Measurements from ENCODE around the gene TMEM18. TPM values are rescaled to one million over a fixed set of nuclear protein-coding genes. Genes with fewer than 3 reads are reported as not detected.

The TMEM18 gene
- total and polyA plus RNA-seq, 2 of the 13 experiments (the other 11 are each of a cell fraction or from before 2014, with no cell fraction given), result 45.9 to 49.4 TPM

DNA sequence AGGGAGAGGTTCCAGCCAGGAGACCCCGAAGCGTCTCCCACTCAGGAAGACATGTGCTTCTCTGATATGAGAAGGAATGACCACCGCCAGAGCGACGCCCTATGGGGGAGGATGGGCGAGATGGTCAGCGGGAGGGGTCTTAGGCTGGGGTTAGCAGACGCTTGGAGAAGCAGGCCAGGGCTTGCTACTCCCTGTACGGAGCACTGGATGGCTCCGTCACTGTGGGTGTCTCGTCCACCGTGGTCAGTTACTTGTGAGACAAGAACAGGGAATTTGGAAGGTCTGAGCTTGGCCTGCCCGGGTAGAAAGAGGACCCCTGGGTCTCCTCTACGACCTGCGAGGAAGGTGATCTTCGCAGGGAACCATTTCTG, 39.8 kb downstream of the TMEM18 start:
- Histone ChIP-seq H3K27me3 (ENCODE audit: control insufficient read depth in 1 of 2, insufficient read depth in 2 of 2, low read length in 2 of 2) (peaks cover 2 to 26% of the 10 kb centered on the region in 2 experiments; a peak in 3 of 5 replicates), H3K4me3 (replicated peaks in 1 of 3; ENCODE audit: insufficient read depth in 1 of 3, low read depth in 2 of 3, low read length in 3 of 3) (no peak overlapping the region), H3K36me3 (replicated peaks in 1 of 2; ENCODE audit: control insufficient read depth in 1 of 2, insufficient read depth in 2 of 2, low read length in 2 of 2) (no peaks in the 10 kb centered on the region), H3K4me1 (ENCODE audit: insufficient read depth, low read length) (no peaks in the 10 kb centered on the region), H3K27ac (ENCODE audit: extremely low read length, insufficient read depth, low read length) (no peak overlapping the region), H3K79me2 (ENCODE audit: insufficient read depth, low read length) (no peaks in the 10 kb centered on the region), H3K9ac (ENCODE audit: insufficient read depth, low read depth, low read length) (no peak overlapping the region), H3K4me2 (ENCODE audit: low read depth, low read length) (no peak overlapping the region), H3K9me3 (ENCODE audit: low read length) (no peaks in the 10 kb centered on the region), H4K20me1 (ENCODE audit: insufficient read depth, low read length) (no peaks in the 10 kb centered on the region), H2AFZ (ENCODE audit: low read length) (no peak overlapping the region)
- intact Hi-C loops (cut with micrococcal nuclease; ENCODE audit: unreplicated experiment) (loop anchor here (1.0 to 2.0 kb wide), 2 partner anchors 108 to 347 kb away; no protein-coding TSS in a partner anchor), in situ Hi-C loops (cut with HindIII; ENCODE audit: extremely low pct_ligation_motif_present, low pct_unique_long_range_greater_than_20kb) (loop anchor here (5.0 kb wide), 2 partner anchors 105 to 345 kb away; no protein-coding TSS in a partner anchor)
- WGBS (ENCODE audit: low lambda C conversion rate), result 39% methylated on average over 11 of the region's 16 CpGs
- no TSS peak for BruUV-seq (replicated peaks)
- DNase-seq (ENCODE audit: low spot score) (no peak), FAIRE-seq (no peak), ATAC-seq (peak; percentile 23; the same call in 2 of the 3 replicates)
- TF ChIP-seq CEBPG (CRISPR knock-in tag; IDR thresholded peaks at IDR 0.05) (no peak), THAP7 (CRISPR knock-in tag; IDR thresholded peaks at IDR 0.05) (no peak), MYC (CRISPR knock-in tag; IDR thresholded peaks at IDR 0.05; ENCODE audit: borderline replicate concordance) (0 out of 2 replicates have a peak, but pooled peaks have one; percentile 30), TEAD2 (CRISPR knock-in tag; IDR thresholded peaks at IDR 0.05) (no peak), ZNF382 (CRISPR knock-in tag; IDR thresholded peaks at IDR 0.05; ENCODE audit: borderline replicate concordance) (no peak), TMF1 (CRISPR knock-in tag; IDR thresholded peaks at IDR 0.05; ENCODE audit: low read depth) (no peak), KLF13 (CRISPR knock-in tag; IDR thresholded peaks at IDR 0.05) (no peak), NCOA1 (CRISPR knock-in tag; IDR thresholded peaks at IDR 0.05) (no peak), RARG (CRISPR knock-in tag; IDR thresholded peaks at IDR 0.05; ENCODE audit: low read depth) (no peak), PRMT3 (CRISPR knock-in tag; IDR thresholded peaks at IDR 0.05; ENCODE audit: borderline replicate concordance, low read depth) (no peak), ISL2 (CRISPR knock-in tag; IDR thresholded peaks at IDR 0.05) (0 out of 2 replicates have a peak, but pooled peaks have one; percentile 8), ZNF446 (CRISPR knock-in tag; IDR thresholded peaks at IDR 0.05) (no peak), ATF7-NPFF (CRISPR knock-in tag; IDR thresholded peaks at IDR 0.05; ENCODE audit: low read depth) (no peak), ZNF264 (CRISPR knock-in tag; IDR thresholded peaks at IDR 0.05) (no peak)
- TF ChIP-seq, protein P1, sequence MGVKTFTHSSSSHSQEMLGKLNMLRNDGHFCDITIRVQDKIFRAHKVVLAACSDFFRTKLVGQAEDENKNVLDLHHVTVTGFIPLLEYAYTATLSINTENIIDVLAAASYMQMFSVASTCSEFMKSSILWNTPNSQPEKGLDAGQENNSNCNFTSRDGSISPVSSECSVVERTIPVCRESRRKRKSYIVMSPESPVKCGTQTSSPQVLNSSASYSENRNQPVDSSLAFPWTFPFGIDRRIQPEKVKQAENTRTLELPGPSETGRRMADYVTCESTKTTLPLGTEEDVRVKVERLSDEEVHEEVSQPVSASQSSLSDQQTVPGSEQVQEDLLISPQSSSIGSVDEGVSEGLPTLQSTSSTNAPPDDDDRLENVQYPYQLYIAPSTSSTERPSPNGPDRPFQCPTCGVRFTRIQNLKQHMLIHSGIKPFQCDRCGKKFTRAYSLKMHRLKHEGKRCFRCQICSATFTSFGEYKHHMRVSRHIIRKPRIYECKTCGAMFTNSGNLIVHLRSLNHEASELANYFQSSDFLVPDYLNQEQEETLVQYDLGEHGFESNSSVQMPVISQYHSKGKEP (CRISPR knock-in tag; IDR thresholded peaks at IDR 0.05), result no peak
- CTCF ChIA-PET (ENCODE audit: low intra/inter-chr PET ratio, low total read pairs), result interaction anchor here (1.1 to 2.1 kb wide), 4 partner anchors 108 to 619 kb away, joined by 3 to 7 read pairs (median 4); no protein-coding TSS in a partner anchor
- POLR2A ChIA-PET, result no interaction called here

All from HepG2 (cell line).